HL-60 (cell line): ENCODE results near the gene CDC25B.
"Not testable (repeated sequence)": the region's sequence is repeated elsewhere in the genome, so short reads cannot be mapped to it uniquely, and the experiment has no call there.

Experiments used
- DNase-seq, 2 experiments: peaks; one replicate each; pipeline ENCODE4 v3.0.0-alpha.2; 2010 to 2020; ENCODE audit warnings: low read depth in 1 of 2, low spot score in 1 of 2
- H3K27ac ChIP-seq: fragments of 250-450 bp; sonication (Bioruptor Pico); replicated peaks from 2 replicates; pipeline ENCODE4 v1.5.1; 2020; ENCODE audit warnings: mild to moderate bottlenecking, moderate library complexity
- H3K27me3 ChIP-seq: fragments of 250-450 bp; sonication (Bioruptor Pico); 2 replicates; pipeline ENCODE4 v1.5.1; 2021; ENCODE audit warnings: mild to moderate bottlenecking, moderate library complexity; ENCODE audit not compliant: insufficient read depth, poor library complexity, severe bottlenecking
- H3K4me3 ChIP-seq: replicated peaks from 2 replicates; pipeline ENCODE4 v1.5.1; 2011; ENCODE audit warnings: mild to moderate bottlenecking, control low read depth, low read length; ENCODE audit not compliant: insufficient read depth
- CTCF ChIP-seq: IDR thresholded peaks from one replicate; pipeline ENCODE4 v1.5.1; 2011; ENCODE audit warnings: low read length, control low read depth, inconsistent platforms; ENCODE audit not compliant: insufficient read depth
- GABPA ChIP-seq: IDR thresholded peaks from 2 replicates; pipeline ENCODE4 v1.6.1; 2012; ENCODE audit warnings: low read depth
- POLR2AphosphoS5 ChIP-seq: IDR thresholded peaks from 2 replicates; pipeline ENCODE4 v1.6.1; 2012; ENCODE audit warnings: low read depth
- REST ChIP-seq: IDR thresholded peaks from 2 replicates; pipeline ENCODE4 v1.6.1; 2012; ENCODE audit warnings: low read depth; ENCODE audit not compliant: insufficient replicate concordance
- SPI1 ChIP-seq: IDR thresholded peaks from 2 replicates; pipeline ENCODE4 v1.6.1; 2012; ENCODE audit warnings: low read depth, mild to moderate bottlenecking, borderline replicate concordance

Gene CDC25B

DNA sequence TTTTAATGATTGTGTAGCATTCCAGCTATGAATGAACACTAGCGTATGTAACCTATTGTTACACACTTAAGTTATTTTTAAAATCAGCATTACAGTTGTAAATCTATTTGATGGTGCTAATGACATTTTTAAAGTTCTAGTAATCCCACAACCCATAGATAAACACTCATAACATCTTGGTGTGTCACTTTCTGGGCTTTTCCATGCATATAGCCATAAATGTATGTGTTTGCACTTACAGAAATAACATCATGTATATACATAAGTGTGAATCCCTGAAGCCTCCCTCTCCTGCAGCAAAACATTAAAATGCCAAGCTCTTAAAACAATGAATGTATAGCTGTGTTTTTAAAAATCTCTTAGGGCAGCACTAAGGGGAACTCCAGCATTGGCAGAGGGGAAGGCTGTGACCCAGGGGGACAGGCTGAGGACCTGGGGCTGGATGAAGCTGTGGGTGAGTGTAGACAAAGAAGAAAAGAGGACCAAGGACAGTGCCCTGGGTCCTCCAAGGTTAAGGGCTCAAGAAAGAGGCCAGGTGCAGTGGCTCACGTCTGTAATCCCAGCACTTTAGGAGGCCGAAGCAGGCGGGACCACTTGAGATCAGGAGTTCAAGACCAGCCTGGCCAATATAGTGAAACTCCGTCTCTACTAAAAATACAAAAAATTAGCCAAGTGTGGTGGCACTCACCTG is 8.6 kb upstream of the CDC25B start:
- Histone ChIP-seq H3K4me3 (peak overlapping the region; percentile 34), H3K27me3 (no peaks in the 10 kb centered on the region), H3K27ac (no peak overlapping the region)
- no peak for TF ChIP-seq SPI1
- TF ChIP-seq POLR2AphosphoS5 = no peak
- no peak for TF ChIP-seq GABPA
- TF ChIP-seq REST = peak; percentile 82
- DNase-seq = no peak

- TF ChIP-seq SPI1 = no peak
- no peak for TF ChIP-seq GABPA
- no peak for TF ChIP-seq POLR2AphosphoS5
- TF ChIP-seq CTCF = no peak
- no peak for TF ChIP-seq REST
- no peak overlapping the region for H3K27ac ChIP-seq
- H3K27me3 ChIP-seq = no peaks in the 10 kb centered on the region
- DNase-seq = no peak
- H3K4me3 ChIP-seq = no peak overlapping the region
These were observed 7.4 kb upstream of the CDC25B start for GRCh38 chr20:3788685-3789155.

DNA sequence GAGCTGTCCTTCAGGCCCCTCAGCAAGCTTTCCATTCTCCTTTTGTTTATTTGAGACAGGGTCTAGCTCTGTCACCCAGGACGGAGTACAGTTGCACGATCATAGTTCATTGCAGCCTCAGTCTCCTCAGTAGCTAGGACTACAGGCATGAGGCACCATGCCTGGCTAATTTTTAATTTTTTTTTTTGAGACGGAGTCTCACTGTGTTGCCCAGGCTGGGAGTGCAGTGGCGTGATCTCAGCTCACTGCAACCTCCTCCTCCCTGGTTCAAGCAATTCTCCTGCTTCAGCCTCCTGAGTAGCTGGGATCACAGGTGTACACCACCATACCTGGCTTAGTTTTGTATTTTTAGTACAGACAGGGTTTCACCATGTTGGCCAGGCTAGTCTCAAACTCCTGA is 6.9 kb upstream of the CDC25B start:
- H3K27me3 ChIP-seq, H3K4me3 ChIP-seq, H3K27ac ChIP-seq, DNase-seq: not testable (repeated sequence)

GRCh38 chr20:3794168-3794567 is 1.9 kb upstream of the CDC25B start:
- not testable (repeated sequence) for DNase-seq, H3K4me3 ChIP-seq, H3K27me3 ChIP-seq, H3K27ac ChIP-seq

DNA sequence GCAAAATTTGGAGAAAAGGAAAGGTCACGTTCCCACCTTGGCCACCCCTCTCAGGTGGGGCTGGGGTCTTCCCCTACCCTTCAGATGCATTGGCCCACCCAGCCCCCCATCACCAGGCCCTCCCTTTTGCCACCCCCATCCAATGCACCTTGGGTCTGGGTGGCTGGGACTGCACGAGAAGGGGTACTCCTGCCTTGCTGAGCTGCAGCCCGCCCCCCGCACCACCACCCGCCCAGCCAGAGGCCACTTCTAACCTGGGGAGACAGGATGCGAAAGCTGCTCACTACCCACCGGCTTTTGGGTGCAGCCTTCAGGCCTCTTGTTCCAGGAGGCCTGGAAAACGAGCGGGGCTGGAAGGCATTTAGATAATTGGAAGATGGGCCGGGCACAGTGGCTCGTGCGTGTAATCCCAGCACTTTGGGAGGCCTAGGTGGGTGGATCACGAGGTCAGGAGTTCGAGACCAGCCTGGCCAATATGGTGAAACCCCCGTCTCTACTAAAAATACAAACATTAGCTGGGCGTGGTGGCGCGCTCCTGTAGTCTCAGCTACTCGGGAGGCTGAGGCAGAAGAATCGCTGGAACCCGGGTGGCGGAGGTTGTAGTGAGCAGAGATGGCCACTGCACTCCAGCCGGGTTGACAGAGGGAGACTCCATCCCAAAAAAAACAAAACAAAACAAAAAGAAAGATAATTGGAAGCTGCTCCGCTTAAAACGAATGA is 1.2 kb upstream of the CDC25B start:
- DNase-seq = no peak
- Histone ChIP-seq H3K27ac (no peak overlapping the region), H3K4me3 (no peak overlapping the region), H3K27me3 (no peaks in the 10 kb centered on the region)
- no peak for TF ChIP-seq POLR2AphosphoS5
- no peak for TF ChIP-seq GABPA
- no peak for TF ChIP-seq REST
- no peak for TF ChIP-seq SPI1
- TF ChIP-seq CTCF = no peak
